HG02798 (cell line): Measurements from ENCODE around the gene ANXA2.

Experiments
- ATAC-seq: cut with Tn5 transposase; IDR thresholded peaks from one replicate; pipeline ENCODE4 v1.9.1; 2021; ENCODE audit warnings: mild to moderate bottlenecking; ENCODE audit not compliant: unreplicated experiment, poor library complexity

The ANXA2 gene

GRCh38 chr15:60318216-60318867, 79.4 kb downstream of the ANXA2 start:
- ATAC-seq: no peak

GRCh38 chr15:60316961-60317360, 80.8 kb downstream of the ANXA2 start:
- ATAC-seq: no peak

- no peak for ATAC-seq
Observed at GRCh38 chr15:60315878-60316277, 81.9 kb downstream of the ANXA2 start.

GRCh38 chr15:60313906-60314305, 83.9 kb downstream of the ANXA2 start:
- ATAC-seq: no peak

GRCh38 chr15:60307034-60307433, 90.8 kb downstream of the ANXA2 start:
- no peak for ATAC-seq

- ATAC-seq: no peak
Observed at GRCh38 chr15:60301024-60301423, 96.8 kb downstream of the ANXA2 start.

GRCh38 chr15:60299452-60300047, 98.2 kb downstream of the ANXA2 start:
- ATAC-seq: no peak
